Osteocyte (in vitro differentiated cells): ENCODE results near the gene FANCB. TPM values are rescaled to one million over a fixed set of nuclear protein-coding genes. Genes with fewer than 3 reads are reported as not detected.

ENCODE experiments used
- DNase-seq: peaks from one replicate; pipeline ENCODE4 v3.0.0; 2021; ENCODE audit warnings: mixed read lengths; ENCODE audit not compliant: unreplicated experiment; ENCODE audit errors: extremely low spot score
- H3K27ac Mint-ChIP-seq: one replicate; pipeline ENCODE4 v1.8.0; 2021; ENCODE audit warnings: mild to moderate bottlenecking, mixed read lengths; ENCODE audit not compliant: unreplicated experiment
- H3K27me3 Mint-ChIP-seq: one replicate; pipeline ENCODE4 v1.8.0; 2021; ENCODE audit warnings: mixed read lengths; ENCODE audit not compliant: unreplicated experiment
- H3K36me3 Mint-ChIP-seq: one replicate; pipeline ENCODE4 v1.8.0; 2021; ENCODE audit warnings: mixed read lengths; ENCODE audit not compliant: unreplicated experiment
- H3K4me1 Mint-ChIP-seq: one replicate; pipeline ENCODE4 v1.8.0; 2021; ENCODE audit warnings: mixed read lengths; ENCODE audit not compliant: unreplicated experiment
- H3K4me3 Mint-ChIP-seq: one replicate; pipeline ENCODE4 v1.8.0; 2021; ENCODE audit warnings: mild to moderate bottlenecking, moderate library complexity, mixed read lengths; ENCODE audit not compliant: unreplicated experiment
- H3K9me3 Mint-ChIP-seq: one replicate; pipeline ENCODE4 v1.8.0; 2021; ENCODE audit warnings: mixed read lengths; ENCODE audit not compliant: unreplicated experiment
- total RNA-seq: library from RNA; stranded (reverse); gene quantifications from 2 replicates; pipeline ENCODE4 v1.2.1, GENCODE V29; 2021
- TF ChIP-seq, protein P1 (sequence below): fragments of 200-600 bp; sonication (generic); IDR thresholded peaks from 2 replicates; pipeline ENCODE4 v1.5.0; 2021; ENCODE audit warnings: antibody characterized with exemption, mild to moderate bottlenecking, moderate library complexity

Gene FANCB
- total RNA-seq, 1 donor from 2014 or later = 2.9 TPM

DNA sequence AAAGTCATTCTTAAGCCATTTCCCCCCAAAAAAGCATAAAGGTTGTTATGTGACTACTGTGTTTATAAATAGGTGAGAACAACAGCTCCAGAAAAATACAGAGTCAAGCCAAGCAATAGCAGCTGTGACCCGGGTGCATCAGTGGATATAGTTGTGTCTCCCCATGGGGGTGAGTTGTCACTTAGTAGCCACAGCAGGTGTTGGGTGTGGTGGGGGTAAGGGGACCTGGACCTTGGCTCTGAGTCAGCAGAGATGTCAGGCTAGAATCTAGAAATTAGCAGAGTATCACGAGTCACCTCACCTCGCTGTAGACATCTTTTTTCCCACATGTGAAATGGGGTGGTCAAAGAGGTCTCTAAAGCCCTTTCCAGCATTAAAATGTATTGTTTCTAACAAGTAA, 42.7 kb upstream of the FANCB start:
- TF ChIP-seq, protein P1, sequence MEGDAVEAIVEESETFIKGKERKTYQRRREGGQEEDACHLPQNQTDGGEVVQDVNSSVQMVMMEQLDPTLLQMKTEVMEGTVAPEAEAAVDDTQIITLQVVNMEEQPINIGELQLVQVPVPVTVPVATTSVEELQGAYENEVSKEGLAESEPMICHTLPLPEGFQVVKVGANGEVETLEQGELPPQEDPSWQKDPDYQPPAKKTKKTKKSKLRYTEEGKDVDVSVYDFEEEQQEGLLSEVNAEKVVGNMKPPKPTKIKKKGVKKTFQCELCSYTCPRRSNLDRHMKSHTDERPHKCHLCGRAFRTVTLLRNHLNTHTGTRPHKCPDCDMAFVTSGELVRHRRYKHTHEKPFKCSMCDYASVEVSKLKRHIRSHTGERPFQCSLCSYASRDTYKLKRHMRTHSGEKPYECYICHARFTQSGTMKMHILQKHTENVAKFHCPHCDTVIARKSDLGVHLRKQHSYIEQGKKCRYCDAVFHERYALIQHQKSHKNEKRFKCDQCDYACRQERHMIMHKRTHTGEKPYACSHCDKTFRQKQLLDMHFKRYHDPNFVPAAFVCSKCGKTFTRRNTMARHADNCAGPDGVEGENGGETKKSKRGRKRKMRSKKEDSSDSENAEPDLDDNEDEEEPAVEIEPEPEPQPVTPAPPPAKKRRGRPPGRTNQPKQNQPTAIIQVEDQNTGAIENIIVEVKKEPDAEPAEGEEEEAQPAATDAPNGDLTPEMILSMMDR = no peak
- Mint-ChIP-seq H3K36me3 (peaks cover 18% of the 10 kb centered on the region), H3K9me3 (no peaks in the 10 kb centered on the region), H3K27me3 (no peaks in the 10 kb centered on the region), H3K27ac (no peak overlapping the region), H3K4me1 (peaks cover 14% of the 10 kb centered on the region), H3K4me3 (no peak overlapping the region)
- no peak for DNase-seq

DNA sequence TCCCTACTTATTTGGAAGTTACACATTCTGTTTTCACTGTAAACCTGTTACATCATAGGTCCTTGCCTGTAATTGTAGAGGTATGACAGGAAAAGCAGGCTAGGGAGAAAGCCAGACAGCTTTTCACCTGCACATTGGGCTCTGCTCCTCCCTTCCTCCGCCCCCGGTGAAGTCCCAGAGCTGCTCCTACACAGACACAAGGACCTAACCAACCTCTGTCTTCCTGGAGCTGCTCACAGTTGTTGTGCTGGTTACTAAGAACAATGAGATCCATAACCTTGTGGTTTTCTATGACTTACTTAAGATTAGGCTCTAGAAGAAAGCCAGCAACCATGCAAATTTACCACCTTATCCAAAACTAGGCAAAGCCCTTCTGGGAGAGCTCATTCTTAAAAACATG, 40.4 kb upstream of the FANCB start:
- H3K27me3 Mint-ChIP-seq = no peaks in the 10 kb centered on the region
- peaks cover 20% of the 10 kb centered on the region for H3K36me3 Mint-ChIP-seq
- H3K27ac Mint-ChIP-seq = no peak overlapping the region
- peaks cover 2% of the 10 kb centered on the region for H3K4me1 Mint-ChIP-seq
- H3K9me3 Mint-ChIP-seq = no peaks in the 10 kb centered on the region
- no peak overlapping the region for H3K4me3 Mint-ChIP-seq
- no peak for DNase-seq
- TF ChIP-seq, protein P1 = no peak

DNA sequence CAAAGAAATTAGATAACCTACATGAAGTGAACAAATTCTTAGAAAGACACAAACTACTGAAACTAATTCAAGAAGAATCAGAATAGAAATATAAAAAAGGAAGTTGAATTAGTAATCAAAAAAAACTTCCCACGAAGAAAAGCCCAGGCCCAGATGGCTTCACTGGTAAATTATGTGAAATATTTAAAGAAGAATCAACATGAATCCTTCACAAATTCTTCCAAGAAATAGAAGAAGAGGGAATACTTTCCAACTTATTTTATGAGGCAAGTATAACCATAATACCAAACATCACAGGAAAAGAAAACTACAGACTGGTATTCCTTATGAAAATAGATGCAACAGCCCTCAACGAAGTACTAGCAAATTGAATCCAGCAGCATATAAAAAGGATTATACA, 31.0 kb upstream of the FANCB start:
- no peak overlapping the region for H3K4me3 Mint-ChIP-seq
- DNase-seq = no peak
- peaks cover 15% of the 10 kb centered on the region for H3K9me3 Mint-ChIP-seq
- H3K4me1 Mint-ChIP-seq = peaks cover 29% of the 10 kb centered on the region
- H3K36me3 Mint-ChIP-seq = peaks cover 3% of the 10 kb centered on the region
- TF ChIP-seq, protein P1 = no peak
- H3K27ac Mint-ChIP-seq = peak overlapping the region; percentile 56
- H3K27me3 Mint-ChIP-seq = no peaks in the 10 kb centered on the region

GRCh38 chrX:14902537-14902936, 29.7 kb upstream of the FANCB start:
- Mint-ChIP-seq H3K4me1 (peaks cover 29% of the 10 kb centered on the region), H3K4me3 (no peak overlapping the region), H3K27me3 (no peaks in the 10 kb centered on the region), H3K27ac (no peak overlapping the region), H3K9me3 (peaks cover 15% of the 10 kb centered on the region), H3K36me3 (peaks cover 3% of the 10 kb centered on the region)
- DNase-seq = no peak
- TF ChIP-seq, protein P1 = no peak

DNA sequence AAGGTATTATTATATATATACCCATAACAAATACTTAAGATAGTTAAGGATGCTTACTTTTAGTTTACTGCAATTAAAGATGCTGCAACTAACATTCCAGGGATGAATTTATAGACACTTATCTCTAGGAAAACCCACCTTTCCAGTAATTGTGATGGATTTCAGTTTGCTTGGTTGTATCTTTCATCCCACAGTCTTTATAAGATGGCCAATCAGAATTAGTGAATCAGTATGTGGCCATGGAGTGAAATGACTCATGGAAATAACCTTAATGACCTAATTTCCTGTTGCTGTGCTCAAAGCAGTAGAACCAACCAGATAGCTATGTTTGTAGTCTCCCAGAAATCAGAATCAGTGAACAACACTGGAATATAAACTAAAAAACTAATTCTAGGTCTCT, 26.7 kb upstream of the FANCB start:
- H3K27me3 Mint-ChIP-seq = no peaks in the 10 kb centered on the region
- no peak overlapping the region for H3K4me3 Mint-ChIP-seq
- H3K4me1 Mint-ChIP-seq = peaks cover 26% of the 10 kb centered on the region
- DNase-seq = no peak
- peaks cover 12% of the 10 kb centered on the region for H3K36me3 Mint-ChIP-seq
- TF ChIP-seq, protein P1 = no peak
- peak overlapping the region; percentile 34 for H3K27ac Mint-ChIP-seq
- peaks cover 17% of the 10 kb centered on the region for H3K9me3 Mint-ChIP-seq
